Caco-2 (cell line): ENCODE results near the gene TIMM8A. TPM values are rescaled to one million over a fixed set of nuclear protein-coding genes. Genes with fewer than 3 reads are reported as not detected.

Experiments
- BruUV-seq: library from RNA; stranded (reverse); fragments of 400-500 nt; replicated peaks from 2 replicates; lab custom pipeline; 2021; lab: Mats Ljungman, UMichigan
- CTCF ChIA-PET: fragments of 300-600 bp; sonication (Branson Sonifier 250); formaldehyde crosslinking; loops from one replicate; lab custom pipeline; 2022; ENCODE audit warnings: antibody characterized with exemption; lab: Charles Lee
- POLR2A ChIA-PET: fragments of 300-600 bp; sonication (Branson Sonifier 250); formaldehyde crosslinking; loops from one replicate; lab custom pipeline; 2022; ENCODE audit warnings: antibody characterized with exemption; lab: Charles Lee
- DNase-seq, 2 experiments: peaks; one replicate each; pipeline versions ENCODE4 v3.0.0 to v3.0.0-alpha.2; 2020 to 2022
- H3K27me3 ChIP-seq: replicated peaks from 2 replicates; pipeline ENCODE4 v1.6.0; 2011; ENCODE audit warnings: low read length; ENCODE audit not compliant: control insufficient read depth, insufficient read depth
- H3K36me3 ChIP-seq: 2 replicates; pipeline ENCODE4 v1.5.1; 2011; ENCODE audit warnings: low read length; ENCODE audit not compliant: control insufficient read depth, insufficient read depth
- H3K4me1 ChIP-seq: fragments of 250-450 bp; sonication (Bioruptor Pico); 2 replicates; pipeline ENCODE4 v1.5.1; 2020; ENCODE audit warnings: mild to moderate bottlenecking
- H3K4me3 ChIP-seq: 2 replicates; pipeline ENCODE4 v1.5.1; 2011; ENCODE audit warnings: low read depth, mild to moderate bottlenecking, control low read depth, low read length
- H3K9me3 ChIP-seq: fragments of 250-450 bp; sonication (Bioruptor Pico); 2 replicates; pipeline ENCODE4 v1.5.1; 2020; ENCODE audit warnings: mild to moderate bottlenecking, moderate library complexity
- H3K27ac Mint-ChIP-seq: one replicate; pipeline ENCODE4 v1.8.0; 2022; ENCODE audit warnings: mixed read lengths; ENCODE audit not compliant: unreplicated experiment
- H3K27me3 Mint-ChIP-seq: one replicate; pipeline ENCODE4 v1.8.0; 2022; ENCODE audit warnings: mixed read lengths; ENCODE audit not compliant: insufficient read depth, unreplicated experiment
- H3K36me3 Mint-ChIP-seq: one replicate; pipeline ENCODE4 v1.8.0; 2022; ENCODE audit warnings: mild to moderate bottlenecking, mixed read lengths; ENCODE audit not compliant: insufficient read depth, unreplicated experiment
- H3K4me1 Mint-ChIP-seq: one replicate; pipeline ENCODE4 v1.8.0; 2022; ENCODE audit warnings: low read depth, mixed read lengths; ENCODE audit not compliant: unreplicated experiment
- H3K4me3 Mint-ChIP-seq: one replicate; pipeline ENCODE4 v1.8.0; 2022; ENCODE audit warnings: mild to moderate bottlenecking, moderate library complexity, mixed read lengths; ENCODE audit not compliant: unreplicated experiment
- H3K9me3 Mint-ChIP-seq: one replicate; pipeline ENCODE4 v1.8.0; 2022; ENCODE audit warnings: mixed read lengths; ENCODE audit not compliant: unreplicated experiment
- CTCF ChIP-seq, 2 experiments: fragments of 200-600 bp in 1 of 2; IDR thresholded peaks; 1 replicate in 1 of 2; 2 replicates in 1 of 2; pipeline versions ENCODE4 v1.5.1 to v1.8.0; 2011 to 2022; ENCODE audit warnings: antibody characterized with exemption in 1 of 2, control low read depth in 1 of 2, inconsistent platforms in 1 of 2, low read depth in 1 of 2, low read length in 1 of 2, mild to moderate bottlenecking in 1 of 2, moderate library complexity in 1 of 2; ENCODE audit not compliant: insufficient read depth in 1 of 2, severe bottlenecking in 1 of 2, unreplicated experiment in 1 of 2
- intact Hi-C: fragments of 100-400 bp; cut with micrococcal nuclease; formaldehyde crosslinking; loops from one replicate; pipeline ENCODE4 v1.10.0; 2022; ENCODE audit not compliant: unreplicated experiment
- total RNA-seq: library from RNA; stranded (reverse); gene quantifications from 2 replicates; pipeline ENCODE4 v1.2.3, GENCODE V29; 2022

The TIMM8A gene
- total RNA-seq, 1 experiment from 2014 or later: 23.3 TPM

GRCh38 chrX:101362116-101362515 lies 13.6 kb upstream of the TIMM8A start:
- no peak for DNase-seq
- ChIA-PET CTCF (no interaction called here), POLR2A (no interaction called here)
- Histone ChIP-seq H3K4me3 (no peak overlapping the region), H3K9me3 (no peaks in the 10 kb centered on the region), H3K27me3 (no peaks in the 10 kb centered on the region; the same call in 1 of the 2 replicates), H3K36me3 (no peaks in the 10 kb centered on the region), H3K4me1 (no peaks in the 10 kb centered on the region)
- no peaks in the 10 kb centered on the region for H3K4me1 Mint-ChIP-seq
- no peak overlapping the region for H3K27ac Mint-ChIP-seq
- intact Hi-C loops: no loop called here
- H3K9me3 Mint-ChIP-seq: no peaks in the 10 kb centered on the region
- no TSS peak for BruUV-seq
- H3K4me3 Mint-ChIP-seq: no peak overlapping the region
- no peak for TF ChIP-seq CTCF (IDR thresholded peaks at IDR 0.05; ENCODE audit: insufficient read depth in 1 of 2, low read depth in 1 of 2, low read length in 1 of 2, severe bottlenecking in 1 of 2, unreplicated experiment in 1 of 2)
- no peaks in the 10 kb centered on the region for H3K27me3 Mint-ChIP-seq
- H3K36me3 Mint-ChIP-seq: no peaks in the 10 kb centered on the region

- no peaks in the 10 kb centered on the region for H3K27me3 Mint-ChIP-seq
- H3K27ac Mint-ChIP-seq: no peak overlapping the region
- H3K9me3 ChIP-seq: no peaks in the 10 kb centered on the region
- no peak for TF ChIP-seq CTCF (IDR thresholded peaks at IDR 0.05; ENCODE audit: insufficient read depth in 1 of 2, low read depth in 1 of 2, low read length in 1 of 2, severe bottlenecking in 1 of 2, unreplicated experiment in 1 of 2)
- no peaks in the 10 kb centered on the region for H3K4me1 ChIP-seq
- H3K4me3 ChIP-seq: no peak overlapping the region
- no peak overlapping the region for H3K4me3 Mint-ChIP-seq
- no peaks in the 10 kb centered on the region for H3K4me1 Mint-ChIP-seq
- no TSS peak for BruUV-seq
- no peaks in the 10 kb centered on the region for H3K36me3 ChIP-seq
- no peaks in the 10 kb centered on the region for H3K27me3 ChIP-seq
- no peaks in the 10 kb centered on the region for H3K9me3 Mint-ChIP-seq
- no peaks in the 10 kb centered on the region for H3K36me3 Mint-ChIP-seq
- DNase-seq: no peak
- intact Hi-C loops: no loop called here
- CTCF ChIA-PET: no interaction called here
- POLR2A ChIA-PET: no interaction called here
Measured at GRCh38 chrX:101360390-101360789, 11.8 kb upstream of the TIMM8A start.

GRCh38 chrX:101359966-101360365 lies 11.4 kb upstream of the TIMM8A start:
- no peak overlapping the region for H3K4me3 Mint-ChIP-seq
- intact Hi-C loops: no loop called here
- Histone ChIP-seq H3K4me3 (no peak overlapping the region), H3K9me3 (no peaks in the 10 kb centered on the region), H3K27me3 (no peaks in the 10 kb centered on the region), H3K4me1 (no peaks in the 10 kb centered on the region), H3K36me3 (no peaks in the 10 kb centered on the region)
- H3K9me3 Mint-ChIP-seq: no peaks in the 10 kb centered on the region
- no peaks in the 10 kb centered on the region for H3K36me3 Mint-ChIP-seq
- H3K27me3 Mint-ChIP-seq: no peaks in the 10 kb centered on the region
- no TSS peak for BruUV-seq
- H3K4me1 Mint-ChIP-seq: no peaks in the 10 kb centered on the region
- H3K27ac Mint-ChIP-seq: no peak overlapping the region
- no peak for TF ChIP-seq CTCF (IDR thresholded peaks at IDR 0.05; ENCODE audit: insufficient read depth in 1 of 2, low read depth in 1 of 2, low read length in 1 of 2, severe bottlenecking in 1 of 2, unreplicated experiment in 1 of 2)
- ChIA-PET POLR2A (no interaction called here), CTCF (no interaction called here)
- no peak for DNase-seq
